ENCODE results near the gene IFT88.

- TF ChIP-seq POLR2A (IDR thresholded peaks at IDR 0.05; ENCODE audit: low read depth, low read length), result peak; percentile 62; the same call in 1 of the 2 replicates
- TF ChIP-seq POLR2AphosphoS5 (IDR thresholded peaks at IDR 0.05; ENCODE audit: low read depth, low read length), result no peak; the same call in 1 of the 2 replicates
Observed at GRCh38 chr13:20525601-20526544, 41.1 kb upstream of the IFT88 start, which contains the start of gene CRYL1.
